Inferior parietal cortex (tissue), 1 donor: Measurements from ENCODE around the gene FOXP2.
"Not testable (repeated sequence)": the region's sequence is repeated elsewhere in the genome, so short reads cannot be mapped to it uniquely, and the experiment has no call there.

Experiments used
- DNase-seq: peaks from one replicate; pipeline ENCODE4 v3.0.0-alpha.2; 2016; ENCODE audit errors: extremely low spot score

FOXP2 gene

GRCh38 chr7:114414156-114415063, at the start of gene FOXP2:
Gene FOXP2, plus strand, starts transcription at chr7:114414815. Its CDS starts 11,697 bp downstream, at chr7:114426512.
- DNase-seq, result no peak

- no peak for DNase-seq
Observed at GRCh38 chr7:114365791-114366190, 48.8 kb upstream of the FOXP2 start.

GRCh38 chr7:114368492-114368891, 46.1 kb upstream of the FOXP2 start:
- DNase-seq, result no peak

- no peak for DNase-seq
Observed at GRCh38 chr7:114369294-114369693, 45.3 kb upstream of the FOXP2 start.

- no peak for DNase-seq
Observed at GRCh38 chr7:114372619-114373018, 42.0 kb upstream of the FOXP2 start.

GRCh38 chr7:114375907-114376306, 38.7 kb upstream of the FOXP2 start:
- DNase-seq, result no peak

- DNase-seq, result not testable (repeated sequence)
Observed at GRCh38 chr7:114383946-114384345, 30.7 kb upstream of the FOXP2 start.

- DNase-seq, result not testable (repeated sequence)
Observed at GRCh38 chr7:114384346-114384745, 30.3 kb upstream of the FOXP2 start.

GRCh38 chr7:114388021-114388420, 26.6 kb upstream of the FOXP2 start:
- DNase-seq, result no peak

GRCh38 chr7:114392686-114393085, 21.9 kb upstream of the FOXP2 start:
- no peak for DNase-seq

GRCh38 chr7:114402876-114403635, 11.6 kb upstream of the FOXP2 start:
- DNase-seq, result no peak

GRCh38 chr7:114405427-114405826, 9.2 kb upstream of the FOXP2 start:
- no peak for DNase-seq

- DNase-seq, result no peak
Observed at GRCh38 chr7:114409750-114410149, 4.9 kb upstream of the FOXP2 start.

GRCh38 chr7:114412548-114412947, 2.1 kb upstream of the FOXP2 start:
- no peak for DNase-seq

- no peak for DNase-seq
Observed at GRCh38 chr7:114413761-114414155, 857 bp upstream of the FOXP2 start.

- no peak for DNase-seq
Observed at GRCh38 chr7:114415064-114415989, 712 bp downstream of the FOXP2 start.

GRCh38 chr7:114416129-114416990, 1.7 kb downstream of the FOXP2 start:
- DNase-seq, result no peak

GRCh38 chr7:114417290-114417689, 2.7 kb downstream of the FOXP2 start:
- no peak for DNase-seq

GRCh38 chr7:114418117-114418516, 3.5 kb downstream of the FOXP2 start:
- DNase-seq, result no peak

GRCh38 chr7:114419441-114420272, 5.0 kb downstream of the FOXP2 start:
- DNase-seq, result no peak
